NCI-H146 treated with DMSO at 0.1 percent for 48 hours (cell line): ENCODE results near the gene ANKRD24.
"Not testable (repeated sequence)": the region's sequence is repeated elsewhere in the genome, so short reads cannot be mapped to it uniquely, and the experiment has no call there.

Source experiments
- DNase-seq: peaks from one replicate; lab custom pipeline; 2025; ENCODE audit not compliant: unreplicated experiment; lab: John Stamatoyannopoulos, UW

ANKRD24 gene

DNA sequence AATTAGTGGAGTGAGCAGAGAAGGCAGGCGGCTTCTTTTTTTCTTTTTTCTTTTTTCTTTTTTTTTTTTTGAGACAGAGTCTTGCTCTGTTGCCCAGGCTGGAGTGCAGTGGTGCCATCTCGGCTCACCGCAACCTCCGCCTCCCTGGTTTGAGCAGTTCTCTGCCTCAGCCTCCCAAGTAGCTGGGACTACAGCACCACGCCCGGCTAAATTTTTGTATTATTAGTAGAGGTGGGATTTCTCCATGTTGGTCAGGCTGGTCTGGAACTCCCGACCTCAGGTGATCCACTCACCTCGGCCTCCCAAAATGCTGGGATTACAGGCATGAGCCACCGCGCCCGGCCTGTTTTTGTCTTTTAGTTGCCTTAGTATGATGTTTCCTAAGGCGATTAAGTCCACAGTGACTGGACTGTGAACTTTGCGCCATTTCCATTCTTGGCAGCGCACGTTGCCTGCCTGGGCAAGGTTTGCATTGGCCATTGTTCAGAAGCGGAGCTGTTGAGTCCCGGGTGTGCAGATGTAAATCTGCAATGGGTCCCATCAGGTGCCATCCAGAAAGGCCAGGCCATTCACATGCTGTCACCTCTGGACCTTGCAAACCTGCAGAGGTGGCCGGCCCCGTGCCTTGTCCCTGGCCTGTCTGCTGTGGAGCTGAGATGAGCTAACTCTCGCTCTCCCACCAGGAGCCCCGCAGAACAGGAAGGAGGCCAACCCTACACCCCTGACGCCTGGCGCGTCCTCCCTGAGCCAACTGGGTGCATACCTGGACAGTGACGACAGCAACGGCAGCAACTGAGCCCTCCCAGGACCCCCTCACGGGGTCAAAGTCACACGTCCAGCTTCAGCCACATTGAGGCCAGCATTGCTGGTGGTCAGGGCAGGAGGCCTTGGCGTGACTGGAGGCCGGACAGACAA, 85.7 kb downstream of the ANKRD24 start:
- DNase-seq: no peak

DNA sequence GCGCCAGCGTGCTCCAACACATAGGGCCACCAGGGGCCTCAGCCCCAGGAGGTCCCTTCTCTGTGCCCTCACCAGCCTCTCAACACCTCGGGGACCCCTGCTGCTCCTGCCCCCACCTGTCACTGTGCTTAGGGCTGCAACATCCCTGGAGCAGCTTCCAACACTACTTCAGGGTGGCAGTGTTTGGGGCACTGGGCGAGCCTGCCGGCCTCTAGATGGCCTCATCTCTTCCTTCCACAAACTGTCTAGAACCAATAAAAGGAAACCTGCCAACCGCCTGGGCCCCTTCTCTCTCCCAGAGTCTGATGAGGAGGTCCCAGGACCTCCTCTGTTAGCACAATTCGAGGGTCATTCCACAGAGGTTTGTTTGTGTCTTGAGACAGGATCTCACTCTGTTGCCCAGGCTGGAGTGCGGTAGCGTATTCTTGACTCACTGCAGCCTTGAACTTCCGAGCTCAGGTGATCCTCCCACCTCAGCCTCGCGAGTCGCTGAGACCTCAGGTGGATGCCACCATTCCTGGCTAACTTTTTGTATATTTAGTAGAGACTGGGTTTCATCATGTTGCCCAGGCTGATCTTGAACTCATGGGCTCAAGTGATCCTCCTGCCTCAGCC, 86.4 kb downstream of the ANKRD24 start:
- DNase-seq: no peak

DNA sequence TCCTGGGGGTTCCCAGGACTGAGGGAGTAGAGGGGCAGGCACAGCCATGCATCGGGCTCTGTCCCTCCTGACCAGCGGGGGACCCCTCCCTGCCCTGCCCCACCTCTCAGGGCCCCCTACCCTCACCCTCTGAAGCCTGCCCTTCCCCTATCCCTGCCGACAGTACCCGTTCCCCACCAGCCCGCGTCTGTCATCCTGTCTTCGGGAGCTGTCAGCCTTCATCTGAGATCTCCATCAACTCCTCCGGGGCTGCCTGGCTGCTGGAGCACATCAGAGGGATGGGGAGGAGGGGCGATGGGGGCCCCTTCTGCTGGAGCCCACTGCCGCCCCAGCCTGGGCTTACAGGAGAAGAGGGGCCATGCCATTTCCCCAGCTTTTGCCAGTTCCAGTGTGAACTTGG, 90.4 kb downstream of the ANKRD24 start:
- no peak for DNase-seq

DNA sequence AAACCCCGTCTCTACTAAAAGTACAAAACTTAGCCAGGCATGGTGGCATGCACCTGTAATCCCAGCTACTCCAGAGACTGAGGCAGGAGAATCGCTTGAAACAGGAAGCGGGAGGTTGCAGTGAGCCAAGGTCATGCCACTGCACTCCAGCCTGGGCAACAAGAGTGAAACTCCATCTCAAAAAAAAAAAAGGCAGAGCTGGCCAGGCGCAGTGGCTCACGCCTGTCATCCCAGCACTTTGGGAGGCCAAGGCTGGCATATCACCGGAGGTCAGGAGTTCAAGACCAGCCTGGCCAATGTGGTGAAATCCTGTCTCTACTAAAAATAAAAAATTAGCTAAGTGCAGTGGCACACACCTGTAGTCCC, 91.8 kb downstream of the ANKRD24 start:
- not testable (repeated sequence) for DNase-seq
